ENCODE data around the gene GALNT12. TPM values are rescaled to one million over a fixed set of nuclear protein-coding genes. Genes with fewer than 3 reads are reported as not detected.

Gene GALNT12
- total and polyA plus RNA-seq, 2 experiments from 2014 or later = 14.6 to 23.6 TPM

DNA sequence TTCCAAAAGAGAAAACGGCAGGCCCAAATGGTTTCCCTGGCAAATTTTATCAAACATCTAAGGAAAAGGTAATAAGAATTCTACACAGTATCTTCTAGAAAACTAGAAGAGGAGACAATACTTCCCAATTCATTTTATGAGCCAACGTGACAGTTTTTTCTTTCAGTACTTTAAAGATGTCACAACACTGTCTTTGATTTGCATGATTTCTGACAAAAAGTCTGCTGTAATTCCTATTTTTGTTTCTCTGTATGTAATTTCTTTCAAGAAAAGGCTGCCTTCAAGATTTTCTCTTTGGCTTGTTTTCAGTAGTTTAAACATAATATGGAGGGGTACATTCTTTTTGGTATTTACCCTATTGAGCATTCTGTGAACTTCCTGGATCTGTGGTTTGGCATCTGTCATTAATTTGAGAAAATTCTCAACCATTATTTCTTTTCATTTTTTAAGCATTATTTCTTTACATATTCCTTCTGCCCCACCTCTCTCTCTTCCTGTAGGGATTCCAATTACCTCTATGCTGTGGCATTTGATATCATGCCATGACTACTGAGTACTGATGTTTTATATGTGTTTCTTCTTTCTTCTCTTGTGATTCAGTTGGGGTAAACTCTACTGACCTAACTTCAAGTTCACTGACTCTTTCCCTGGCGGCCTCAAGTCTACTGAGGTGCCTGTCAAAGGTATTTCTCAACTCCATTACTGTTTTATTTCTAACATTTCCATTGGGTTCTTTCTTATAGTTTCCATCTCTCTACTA is 43.3 kb upstream of the GALNT12 start:
- peaks cover 45% of the 10 kb centered on the region for H3K36me3 Mint-ChIP-seq (ENCODE audit: low read depth)

More for the DNA sequence above, 43.3 kb upstream of the GALNT12 start:
- no peak overlapping the region for H2AFZ ChIP-seq
- no peak overlapping the region for H3K4me2 ChIP-seq
- H3K4me3 ChIP-seq = no peak overlapping the region
- no peaks in the 10 kb centered on the region; the same call in 1 of the 2 replicates for H3K9me2 ChIP-seq (ENCODE audit: insufficient read depth)
- ATAC-seq (no peak), DNase-seq (ENCODE audit: low spot score) (no peak)
- Mint-ChIP-seq H3K4me1 (no peaks in the 10 kb centered on the region), H3K9me3 (peaks cover 5% of the 10 kb centered on the region), H3K27me3 (ENCODE audit: insufficient read depth, low read depth, poor library complexity) (peaks cover 2% of the 10 kb centered on the region), H3K4me3 (no peak overlapping the region), H3K27ac (no peak overlapping the region)
- TF ChIP-seq, protein P1, sequence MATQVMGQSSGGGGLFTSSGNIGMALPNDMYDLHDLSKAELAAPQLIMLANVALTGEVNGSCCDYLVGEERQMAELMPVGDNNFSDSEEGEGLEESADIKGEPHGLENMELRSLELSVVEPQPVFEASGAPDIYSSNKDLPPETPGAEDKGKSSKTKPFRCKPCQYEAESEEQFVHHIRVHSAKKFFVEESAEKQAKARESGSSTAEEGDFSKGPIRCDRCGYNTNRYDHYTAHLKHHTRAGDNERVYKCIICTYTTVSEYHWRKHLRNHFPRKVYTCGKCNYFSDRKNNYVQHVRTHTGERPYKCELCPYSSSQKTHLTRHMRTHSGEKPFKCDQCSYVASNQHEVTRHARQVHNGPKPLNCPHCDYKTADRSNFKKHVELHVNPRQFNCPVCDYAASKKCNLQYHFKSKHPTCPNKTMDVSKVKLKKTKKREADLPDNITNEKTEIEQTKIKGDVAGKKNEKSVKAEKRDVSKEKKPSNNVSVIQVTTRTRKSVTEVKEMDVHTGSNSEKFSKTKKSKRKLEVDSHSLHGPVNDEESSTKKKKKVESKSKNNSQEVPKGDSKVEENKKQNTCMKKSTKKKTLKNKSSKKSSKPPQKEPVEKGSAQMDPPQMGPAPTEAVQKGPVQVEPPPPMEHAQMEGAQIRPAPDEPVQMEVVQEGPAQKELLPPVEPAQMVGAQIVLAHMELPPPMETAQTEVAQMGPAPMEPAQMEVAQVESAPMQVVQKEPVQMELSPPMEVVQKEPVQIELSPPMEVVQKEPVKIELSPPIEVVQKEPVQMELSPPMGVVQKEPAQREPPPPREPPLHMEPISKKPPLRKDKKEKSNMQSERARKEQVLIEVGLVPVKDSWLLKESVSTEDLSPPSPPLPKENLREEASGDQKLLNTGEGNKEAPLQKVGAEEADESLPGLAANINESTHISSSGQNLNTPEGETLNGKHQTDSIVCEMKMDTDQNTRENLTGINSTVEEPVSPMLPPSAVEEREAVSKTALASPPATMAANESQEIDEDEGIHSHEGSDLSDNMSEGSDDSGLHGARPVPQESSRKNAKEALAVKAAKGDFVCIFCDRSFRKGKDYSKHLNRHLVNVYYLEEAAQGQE (IDR thresholded peaks at IDR 0.05; ENCODE audit: unreplicated experiment) = no peak
- TF ChIP-seq ZNF331 (CRISPR knock-in tag; IDR thresholded peaks at IDR 0.05; ENCODE audit: low read depth) (no peak), CREB1 (CRISPR knock-in tag; IDR thresholded peaks at IDR 0.05; ENCODE audit: low read depth) (no peak), NANOG (IDR thresholded peaks at IDR 0.05; ENCODE audit: borderline replicate concordance) (no peak), JUNB (IDR thresholded peaks at IDR 0.05; ENCODE audit: unreplicated experiment) (no peak), POLR2AphosphoS5 (IDR thresholded peaks at IDR 0.05; ENCODE audit: low read depth) (no peak), EZH2phosphoT487 (IDR thresholded peaks at IDR 0.05; ENCODE audit: unreplicated experiment) (no peak), EZH2 (IDR thresholded peaks at IDR 0.05; ENCODE audit: low read depth, unreplicated experiment) (no peak), STAT1 (IDR thresholded peaks at IDR 0.05; ENCODE audit: unreplicated experiment) (no peak)
- TF ChIP-seq, protein P2, sequence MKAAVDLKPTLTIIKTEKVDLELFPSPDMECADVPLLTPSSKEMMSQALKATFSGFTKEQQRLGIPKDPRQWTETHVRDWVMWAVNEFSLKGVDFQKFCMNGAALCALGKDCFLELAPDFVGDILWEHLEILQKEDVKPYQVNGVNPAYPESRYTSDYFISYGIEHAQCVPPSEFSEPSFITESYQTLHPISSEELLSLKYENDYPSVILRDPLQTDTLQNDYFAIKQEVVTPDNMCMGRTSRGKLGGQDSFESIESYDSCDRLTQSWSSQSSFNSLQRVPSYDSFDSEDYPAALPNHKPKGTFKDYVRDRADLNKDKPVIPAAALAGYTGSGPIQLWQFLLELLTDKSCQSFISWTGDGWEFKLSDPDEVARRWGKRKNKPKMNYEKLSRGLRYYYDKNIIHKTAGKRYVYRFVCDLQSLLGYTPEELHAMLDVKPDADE (IDR thresholded peaks at IDR 0.05) = no peak
- TF ChIP-seq, protein P3, sequence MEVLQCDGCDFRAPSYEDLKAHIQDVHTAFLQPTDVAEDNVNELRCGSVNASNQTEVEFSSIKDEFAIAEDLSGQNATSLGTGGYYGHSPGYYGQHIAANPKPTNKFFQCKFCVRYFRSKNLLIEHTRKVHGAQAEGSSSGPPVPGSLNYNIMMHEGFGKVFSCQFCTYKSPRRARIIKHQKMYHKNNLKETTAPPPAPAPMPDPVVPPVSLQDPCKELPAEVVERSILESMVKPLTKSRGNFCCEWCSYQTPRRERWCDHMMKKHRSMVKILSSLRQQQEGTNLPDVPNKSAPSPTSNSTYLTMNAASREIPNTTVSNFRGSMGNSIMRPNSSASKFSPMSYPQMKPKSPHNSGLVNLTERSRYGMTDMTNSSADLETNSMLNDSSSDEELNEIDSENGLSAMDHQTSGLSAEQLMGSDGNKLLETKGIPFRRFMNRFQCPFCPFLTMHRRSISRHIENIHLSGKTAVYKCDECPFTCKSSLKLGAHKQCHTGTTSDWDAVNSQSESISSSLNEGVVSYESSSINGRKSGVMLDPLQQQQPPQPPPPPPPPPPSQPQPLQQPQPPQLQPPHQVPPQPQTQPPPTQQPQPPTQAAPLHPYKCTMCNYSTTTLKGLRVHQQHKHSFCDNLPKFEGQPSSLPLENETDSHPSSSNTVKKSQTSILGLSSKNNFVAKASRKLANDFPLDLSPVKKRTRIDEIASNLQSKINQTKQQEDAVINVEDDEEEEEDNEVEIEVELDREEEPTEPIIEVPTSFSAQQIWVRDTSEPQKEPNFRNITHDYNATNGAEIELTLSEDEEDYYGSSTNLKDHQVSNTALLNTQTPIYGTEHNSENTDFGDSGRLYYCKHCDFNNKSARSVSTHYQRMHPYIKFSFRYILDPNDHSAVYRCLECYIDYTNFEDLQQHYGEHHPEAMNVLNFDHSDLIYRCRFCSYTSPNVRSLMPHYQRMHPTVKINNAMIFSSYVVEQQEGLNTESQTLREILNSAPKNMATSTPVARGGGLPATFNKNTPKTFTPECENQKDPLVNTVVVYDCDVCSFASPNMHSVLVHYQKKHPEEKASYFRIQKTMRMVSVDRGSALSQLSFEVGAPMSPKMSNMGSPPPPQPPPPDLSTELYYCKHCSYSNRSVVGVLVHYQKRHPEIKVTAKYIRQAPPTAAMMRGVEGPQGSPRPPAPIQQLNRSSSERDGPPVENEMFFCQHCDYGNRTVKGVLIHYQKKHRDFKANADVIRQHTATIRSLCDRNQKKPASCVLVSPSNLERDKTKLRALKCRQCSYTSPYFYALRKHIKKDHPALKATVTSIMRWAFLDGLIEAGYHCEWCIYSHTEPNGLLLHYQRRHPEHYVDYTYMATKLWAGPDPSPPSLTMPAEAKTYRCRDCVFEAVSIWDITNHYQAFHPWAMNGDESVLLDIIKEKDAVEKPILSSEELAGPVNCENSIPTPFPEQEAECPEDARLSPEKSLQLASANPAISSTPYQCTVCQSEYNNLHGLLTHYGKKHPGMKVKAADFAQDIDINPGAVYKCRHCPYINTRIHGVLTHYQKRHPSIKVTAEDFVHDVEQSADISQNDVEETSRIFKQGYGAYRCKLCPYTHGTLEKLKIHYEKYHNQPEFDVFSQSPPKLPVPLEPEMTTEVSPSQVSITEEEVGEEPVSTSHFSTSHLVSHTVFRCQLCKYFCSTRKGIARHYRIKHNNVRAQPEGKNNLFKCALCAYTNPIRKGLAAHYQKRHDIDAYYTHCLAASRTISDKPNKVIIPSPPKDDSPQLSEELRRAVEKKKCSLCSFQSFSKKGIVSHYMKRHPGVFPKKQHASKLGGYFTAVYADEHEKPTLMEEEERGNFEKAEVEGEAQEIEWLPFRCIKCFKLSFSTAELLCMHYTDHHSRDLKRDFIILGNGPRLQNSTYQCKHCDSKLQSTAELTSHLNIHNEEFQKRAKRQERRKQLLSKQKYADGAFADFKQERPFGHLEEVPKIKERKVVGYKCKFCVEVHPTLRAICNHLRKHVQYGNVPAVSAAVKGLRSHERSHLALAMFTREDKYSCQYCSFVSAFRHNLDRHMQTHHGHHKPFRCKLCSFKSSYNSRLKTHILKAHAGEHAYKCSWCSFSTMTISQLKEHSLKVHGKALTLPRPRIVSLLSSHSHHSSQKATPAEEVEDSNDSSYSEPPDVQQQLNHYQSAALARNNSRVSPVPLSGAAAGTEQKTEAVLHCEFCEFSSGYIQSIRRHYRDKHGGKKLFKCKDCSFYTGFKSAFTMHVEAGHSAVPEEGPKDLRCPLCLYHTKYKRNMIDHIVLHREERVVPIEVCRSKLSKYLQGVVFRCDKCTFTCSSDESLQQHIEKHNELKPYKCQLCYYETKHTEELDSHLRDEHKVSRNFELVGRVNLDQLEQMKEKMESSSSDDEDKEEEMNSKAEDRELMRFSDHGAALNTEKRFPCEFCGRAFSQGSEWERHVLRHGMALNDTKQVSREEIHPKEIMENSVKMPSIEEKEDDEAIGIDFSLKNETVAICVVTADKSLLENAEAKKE (CRISPR knock-in tag; IDR thresholded peaks at IDR 0.05) = no peak
- peaks cover 10% of the 10 kb centered on the region; the same call in 1 of the 2 replicates for H3K36me3 ChIP-seq (ENCODE audit: insufficient read depth)
- H3K27ac ChIP-seq (ENCODE audit: low read depth) = no peak overlapping the region
- no peaks in the 10 kb centered on the region for H4K20me1 ChIP-seq (replicated peaks; ENCODE audit: insufficient read depth)
- no peaks in the 10 kb centered on the region for H3F3A ChIP-seq (replicated peaks; ENCODE audit: low read depth)
- no peaks in the 10 kb centered on the region for H3K27me3 ChIP-seq (ENCODE audit: insufficient read depth)
- no peaks in the 10 kb centered on the region for H3K79me2 ChIP-seq (replicated peaks; ENCODE audit: insufficient read depth)
- H3K4me1 ChIP-seq (ENCODE audit: insufficient read depth) = no peaks in the 10 kb centered on the region
